ENCODE data around the gene AFG1L.
"Not testable (repeated sequence)": the region's sequence is repeated elsewhere in the genome, so short reads cannot be mapped to it uniquely, and the experiment has no call there.

The AFG1L gene

DNA sequence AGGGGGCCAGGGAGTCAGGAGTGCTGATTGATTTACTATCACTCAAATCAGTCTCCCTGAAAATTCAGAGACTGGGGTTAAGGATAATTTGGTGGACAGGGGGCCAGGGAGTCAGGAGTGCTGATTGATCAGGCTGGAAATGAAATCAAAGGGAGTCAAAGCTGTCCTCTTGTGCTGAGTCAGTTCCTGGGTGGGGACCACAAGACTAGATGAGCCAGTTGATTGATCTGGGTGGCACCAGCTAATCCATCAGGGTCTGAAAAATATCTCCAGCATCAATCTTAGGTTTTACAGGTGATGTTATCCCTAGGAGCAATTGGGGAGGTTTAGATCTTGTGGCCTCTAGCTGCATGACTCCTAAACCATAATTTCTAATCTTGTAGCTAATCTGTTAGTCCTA is 6.1 kb upstream of the AFG1L start:
- no peak for DNase-seq (ENCODE audit: low read depth)

- no peak for DNase-seq (ENCODE audit: low read depth)
Observed at GRCh38 chr6:108291091-108291490, 3.8 kb upstream of the AFG1L start.

DNA sequence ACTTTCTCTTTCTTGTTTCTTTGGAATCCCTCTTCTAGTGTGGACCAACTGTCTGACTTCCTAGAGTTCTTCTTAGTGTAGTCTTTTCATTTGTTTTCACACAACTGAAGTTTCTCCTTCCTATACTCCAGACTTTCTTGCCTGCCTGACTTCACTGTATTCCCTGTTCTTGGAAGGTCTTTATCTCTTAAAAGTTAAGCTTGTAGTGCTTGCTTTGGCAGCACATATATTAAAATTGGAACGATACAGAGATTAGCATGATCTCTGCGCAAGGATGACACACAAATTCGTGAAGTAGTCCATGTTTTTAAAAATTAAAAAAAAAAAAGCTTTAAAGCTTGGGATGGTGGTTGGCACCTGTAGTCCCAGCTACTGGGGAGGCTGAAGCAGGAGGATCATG is 2.3 kb upstream of the AFG1L start:
- not testable (repeated sequence) for DNase-seq (ENCODE audit: low read depth)

GRCh38 chr6:108293527-108294296 is 1.1 kb upstream of the AFG1L start:
- no peak for DNase-seq (ENCODE audit: low read depth)

GRCh38 chr6:108294297-108294726 is 542 bp upstream of the AFG1L start:
- DNase-seq (ENCODE audit: low read depth) = no peak

- DNase-seq (ENCODE audit: low read depth) = no peak
Observed at GRCh38 chr6:108295676-108296075, 822 bp downstream of the AFG1L start.

GRCh38 chr6:108302386-108302785 is 7.5 kb downstream of the AFG1L start:
- no peak for DNase-seq (ENCODE audit: low read depth)

GRCh38 chr6:108304646-108305045 is 9.8 kb downstream of the AFG1L start:
- DNase-seq (ENCODE audit: low read depth) = no peak

DNA sequence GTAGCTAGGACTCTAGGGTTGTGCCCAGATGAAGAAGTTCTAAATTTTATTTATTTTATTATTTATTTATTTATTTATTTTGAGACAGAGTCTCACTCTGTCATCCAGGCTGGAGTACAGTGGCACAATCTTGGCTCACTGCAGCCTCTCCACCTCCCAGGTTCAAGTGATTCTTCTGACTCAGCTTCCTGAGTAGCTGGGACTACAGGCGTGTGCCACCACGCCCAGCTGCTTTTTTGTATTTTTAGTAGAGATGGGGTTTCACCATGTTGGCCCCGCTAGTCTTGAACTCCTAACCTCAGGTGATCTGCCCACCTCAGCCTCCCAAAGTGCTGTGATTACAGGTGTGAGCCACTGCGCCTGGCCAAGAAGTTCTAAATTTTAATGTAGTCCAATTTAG is 13.8 kb downstream of the AFG1L start:
- DNase-seq (ENCODE audit: low read depth) = not testable (repeated sequence)

GRCh38 chr6:108309844-108310243 is 15.0 kb downstream of the AFG1L start:
- DNase-seq (ENCODE audit: low read depth) = no peak

- DNase-seq (ENCODE audit: low read depth) = no peak
Observed at GRCh38 chr6:108312605-108313004, 17.8 kb downstream of the AFG1L start.

DNA sequence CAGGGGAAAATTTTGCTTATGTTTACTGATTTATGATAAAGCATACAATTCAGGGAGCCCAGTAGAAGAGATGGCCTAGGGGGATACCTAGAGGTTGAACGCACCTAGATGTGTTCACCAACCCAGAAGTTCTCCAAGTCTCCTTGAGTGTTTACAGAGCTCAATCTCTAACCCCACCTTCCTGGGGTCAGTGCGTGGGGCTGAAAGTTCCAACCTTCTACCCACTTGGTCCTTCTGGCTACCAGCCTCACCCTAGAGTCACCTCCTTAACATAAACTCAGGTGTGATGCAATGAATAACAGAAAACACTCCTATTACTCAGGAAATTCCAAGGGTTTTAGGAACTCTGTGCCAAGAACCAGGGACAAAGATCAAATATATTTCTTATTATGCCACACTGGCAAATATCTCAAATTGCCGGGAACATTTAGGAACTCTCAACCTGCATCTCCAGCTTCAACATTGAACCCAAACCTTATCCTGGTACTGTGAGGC is 26.4 kb downstream of the AFG1L start:
- DNase-seq (ENCODE audit: low read depth) = no peak

DNA sequence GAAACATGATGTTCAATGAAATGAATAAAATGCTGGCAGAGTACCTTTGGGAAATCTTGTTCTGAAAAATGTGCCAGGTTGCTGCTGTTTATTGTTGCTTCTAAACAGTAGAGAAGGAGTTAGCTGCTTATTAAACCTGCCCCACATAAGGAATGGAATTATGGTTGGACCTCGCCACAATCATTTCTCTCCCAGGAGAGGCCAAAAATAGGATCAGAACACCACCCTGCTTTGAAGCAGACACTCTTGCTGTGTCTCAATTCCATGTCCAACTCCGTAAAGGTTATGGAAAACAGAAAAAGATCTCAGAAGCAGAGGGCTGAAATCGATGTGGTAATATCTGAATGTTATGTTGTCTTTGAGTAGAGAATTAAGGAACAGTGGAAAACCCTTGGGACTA is 27.9 kb downstream of the AFG1L start:
- DNase-seq (ENCODE audit: low read depth) = no peak

DNA sequence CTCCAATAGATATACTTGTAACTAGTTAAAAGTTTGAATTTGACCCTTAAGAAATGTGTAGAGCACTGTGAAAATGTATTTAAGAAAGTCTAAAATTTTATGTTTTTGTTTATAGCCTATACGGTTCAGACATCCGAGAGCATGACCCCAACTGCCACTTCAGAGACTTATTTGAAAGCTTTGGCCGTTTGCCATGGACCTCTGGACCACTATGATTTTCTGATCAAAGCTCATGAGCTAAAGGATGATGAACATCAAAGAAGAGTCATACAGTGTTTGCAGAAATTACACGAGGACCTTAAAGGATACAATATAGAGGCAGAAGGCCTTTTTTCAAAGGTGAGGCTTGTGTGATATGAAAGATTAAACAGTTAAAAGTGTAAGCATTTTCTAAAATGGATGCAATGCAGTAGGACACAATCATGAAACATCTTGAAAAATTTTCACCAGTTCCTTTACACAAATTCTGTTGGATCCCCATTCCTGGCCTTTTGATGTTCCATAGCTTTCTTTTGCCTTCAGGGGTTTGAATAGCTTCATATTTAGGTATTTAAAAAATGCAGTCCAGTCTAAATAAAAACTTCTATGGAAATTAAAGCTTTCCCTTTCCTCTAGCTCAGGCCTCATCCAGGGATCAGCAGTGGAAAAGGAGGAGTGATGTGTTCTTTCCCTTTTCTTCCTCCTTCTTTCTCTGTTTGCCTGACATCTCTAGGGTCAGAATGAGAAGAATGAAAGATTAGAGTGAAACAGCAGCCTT is 29.0 kb downstream of the AFG1L start:
- DNase-seq (ENCODE audit: low read depth) = no peak

GRCh38 chr6:108330221-108330785 is 35.4 kb downstream of the AFG1L start:
- not testable (repeated sequence) for DNase-seq (ENCODE audit: low read depth)

DNA sequence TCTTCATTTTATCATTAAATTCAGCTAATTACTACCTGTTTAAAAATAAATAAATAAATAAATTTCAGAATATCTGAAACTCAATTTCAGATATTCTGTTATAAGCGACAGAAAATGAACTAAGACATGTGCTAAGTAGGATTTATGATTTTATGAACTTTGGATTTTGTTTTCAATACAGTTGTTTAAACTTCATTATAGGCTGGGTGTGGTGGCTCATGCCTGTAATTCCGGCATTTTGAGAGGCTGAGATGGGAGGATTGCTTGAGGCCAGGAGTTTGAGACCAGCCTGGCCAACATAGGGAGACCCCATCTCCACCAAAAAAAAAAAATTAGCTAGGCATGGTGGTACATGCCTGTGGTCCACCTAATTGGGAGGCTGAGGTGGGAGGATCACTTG is 36.0 kb downstream of the AFG1L start:
- DNase-seq (ENCODE audit: low read depth) = no peak

DNA sequence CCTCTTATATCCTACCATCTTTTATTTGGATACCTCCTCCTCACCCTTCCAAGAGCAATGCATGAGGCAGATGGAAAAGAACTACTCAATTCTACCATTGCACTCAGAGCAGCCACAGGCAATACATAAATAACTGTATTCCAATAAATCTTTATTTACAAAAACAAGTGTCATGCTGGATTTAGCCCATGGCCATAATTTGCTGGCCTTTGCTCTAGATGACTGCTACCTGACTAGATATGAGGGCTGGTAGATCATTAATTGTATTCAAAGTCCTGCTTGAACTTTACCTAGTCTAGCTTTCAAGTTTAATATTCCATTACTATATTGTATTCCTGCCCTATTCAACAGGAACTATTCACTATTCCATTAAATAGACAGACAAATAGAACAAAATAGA is 37.1 kb downstream of the AFG1L start:
- no peak for DNase-seq (ENCODE audit: low read depth)

DNA sequence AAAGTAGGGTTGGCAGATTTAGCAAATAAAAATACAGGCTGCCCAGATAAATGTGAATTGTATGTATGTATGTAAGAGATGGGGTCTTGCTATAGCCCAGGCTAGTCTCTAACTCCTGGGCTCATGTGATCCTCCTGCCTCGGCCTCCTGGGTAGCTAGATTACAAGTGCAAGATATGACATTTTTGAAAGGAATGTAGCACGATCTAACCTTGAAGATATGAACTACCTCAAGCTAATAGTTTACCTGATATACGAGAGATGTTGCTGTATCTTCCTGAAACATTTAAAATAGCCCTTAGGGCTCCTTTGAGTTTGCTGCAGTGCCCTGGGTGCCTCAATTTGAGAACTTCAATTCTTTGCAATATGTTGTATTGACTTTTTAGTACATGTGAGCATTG is 42.1 kb downstream of the AFG1L start:
- no peak for DNase-seq (ENCODE audit: low read depth)

GRCh38 chr6:108337721-108338120 is 42.9 kb downstream of the AFG1L start:
- DNase-seq (ENCODE audit: low read depth) = no peak

DNA sequence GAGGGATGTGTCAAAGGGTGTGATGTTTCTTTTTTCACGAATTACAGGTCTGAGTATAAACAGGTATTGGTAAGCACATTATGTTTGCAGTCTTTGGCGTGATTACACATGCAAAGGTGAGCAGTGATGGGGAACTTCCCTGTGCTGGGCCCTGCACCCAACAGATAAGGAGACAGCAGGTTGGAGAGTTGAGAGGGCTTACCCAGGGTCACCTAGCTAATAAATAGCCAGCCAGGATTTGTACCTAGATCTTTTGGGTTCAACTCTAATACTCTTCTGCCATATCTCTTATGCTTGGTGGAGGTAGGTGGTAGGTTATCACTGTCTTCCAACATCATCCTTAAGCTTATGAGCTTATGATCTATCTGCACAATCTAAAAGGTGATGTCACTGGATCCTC is 46.5 kb downstream of the AFG1L start:
- DNase-seq (ENCODE audit: low read depth) = no peak

DNA sequence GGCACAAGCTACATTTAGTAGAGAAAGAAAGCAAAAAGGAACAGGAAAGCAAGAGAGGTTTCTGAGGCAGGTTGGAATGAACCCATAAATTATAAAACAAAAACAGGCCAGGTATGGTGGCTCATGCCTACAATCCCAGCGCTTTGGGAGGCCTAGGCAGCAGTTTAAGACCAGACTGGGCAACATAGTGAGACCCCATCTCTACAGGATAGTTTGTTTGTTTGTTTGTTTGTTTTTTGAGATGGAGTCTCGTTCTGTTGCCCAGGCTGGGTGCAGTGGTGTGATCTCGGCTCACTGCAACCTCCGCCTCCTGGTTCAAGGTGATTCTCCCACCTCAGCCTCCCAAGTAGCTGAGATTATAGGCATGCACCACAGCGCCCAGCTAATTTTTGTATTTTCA is 49.0 kb downstream of the AFG1L start:
- DNase-seq (ENCODE audit: low read depth) = no peak

DNA sequence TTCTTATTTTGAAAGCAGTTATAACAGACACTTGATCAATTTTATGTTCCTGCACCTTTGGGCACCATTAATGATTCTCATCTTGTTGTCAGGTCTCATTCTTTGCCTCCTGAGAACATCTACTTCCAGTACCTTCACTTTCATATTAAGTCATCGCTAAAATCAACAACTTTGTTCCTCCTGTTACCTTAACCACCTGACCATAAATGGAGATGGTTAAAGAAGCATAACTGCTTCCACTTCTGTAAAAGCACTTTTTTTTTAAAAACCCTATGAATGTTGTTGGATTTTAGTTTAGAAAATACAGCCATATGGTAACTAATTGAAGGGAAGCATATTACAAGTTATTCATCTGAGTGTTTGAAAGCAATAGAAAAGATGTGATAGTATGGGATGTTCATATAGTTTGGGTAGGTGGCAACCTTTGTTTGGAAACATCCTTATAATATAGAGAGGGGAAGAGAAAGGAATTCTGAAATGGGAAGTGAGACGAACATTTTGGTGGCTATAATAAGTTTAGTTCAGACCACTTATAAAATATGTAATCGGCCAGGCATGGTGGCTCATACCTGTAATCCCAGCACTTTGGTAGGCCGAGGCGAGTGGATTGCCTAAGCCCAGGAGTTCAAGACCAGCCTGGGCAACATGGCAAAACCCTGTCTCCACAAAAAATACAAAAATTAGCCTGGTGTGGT is 53.9 kb downstream of the AFG1L start:
- DNase-seq (ENCODE audit: low read depth) = no peak
